Measurements from ENCODE around the gene LCE3B.
A peak's percentile ranks its signal among the peaks of the same experiment; 100 is the strongest.

The LCE3B gene

DNA sequence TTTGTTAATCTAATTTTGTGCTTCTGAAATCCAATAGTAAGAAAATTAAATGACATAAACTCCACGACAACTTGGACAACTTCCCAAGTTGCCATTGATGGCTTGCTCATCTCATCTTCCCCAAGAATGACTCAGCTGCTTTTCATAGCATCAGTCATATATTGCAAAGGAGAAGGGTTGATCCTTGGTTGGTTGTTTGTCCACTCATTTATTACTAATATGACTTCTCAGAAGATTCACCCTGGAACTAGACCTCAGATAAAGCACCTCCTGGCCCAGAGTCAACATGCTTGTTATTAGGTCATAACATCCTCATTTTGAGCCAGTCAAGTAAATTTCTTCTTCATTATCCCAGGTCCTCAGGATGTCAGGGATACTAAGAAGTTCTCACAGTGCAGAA is 31.0 kb upstream of the LCE3B start:
- no peak for DNase-seq (ENCODE audit: low read depth)

DNA sequence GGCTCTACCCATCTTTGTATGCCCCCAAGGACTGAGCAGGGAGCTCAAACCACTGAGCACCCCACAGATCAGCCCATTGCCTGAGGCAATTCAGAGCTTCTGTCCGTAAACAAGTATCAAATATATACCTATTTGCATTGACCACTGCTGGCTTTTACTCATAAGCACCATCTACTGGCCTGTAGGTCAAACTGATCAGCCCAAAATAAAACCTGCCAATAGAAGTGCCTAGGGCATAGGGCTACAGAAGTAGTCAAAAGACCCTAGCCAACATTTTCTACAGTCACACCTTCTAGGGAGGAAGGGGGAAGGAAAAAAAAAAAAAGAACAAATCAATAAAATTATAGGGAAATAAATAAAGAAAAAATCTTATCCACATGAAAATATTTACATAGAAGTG is 28.0 kb upstream of the LCE3B start:
- DNase-seq (ENCODE audit: low read depth), result no peak
- TF ChIP-seq, protein P1, sequence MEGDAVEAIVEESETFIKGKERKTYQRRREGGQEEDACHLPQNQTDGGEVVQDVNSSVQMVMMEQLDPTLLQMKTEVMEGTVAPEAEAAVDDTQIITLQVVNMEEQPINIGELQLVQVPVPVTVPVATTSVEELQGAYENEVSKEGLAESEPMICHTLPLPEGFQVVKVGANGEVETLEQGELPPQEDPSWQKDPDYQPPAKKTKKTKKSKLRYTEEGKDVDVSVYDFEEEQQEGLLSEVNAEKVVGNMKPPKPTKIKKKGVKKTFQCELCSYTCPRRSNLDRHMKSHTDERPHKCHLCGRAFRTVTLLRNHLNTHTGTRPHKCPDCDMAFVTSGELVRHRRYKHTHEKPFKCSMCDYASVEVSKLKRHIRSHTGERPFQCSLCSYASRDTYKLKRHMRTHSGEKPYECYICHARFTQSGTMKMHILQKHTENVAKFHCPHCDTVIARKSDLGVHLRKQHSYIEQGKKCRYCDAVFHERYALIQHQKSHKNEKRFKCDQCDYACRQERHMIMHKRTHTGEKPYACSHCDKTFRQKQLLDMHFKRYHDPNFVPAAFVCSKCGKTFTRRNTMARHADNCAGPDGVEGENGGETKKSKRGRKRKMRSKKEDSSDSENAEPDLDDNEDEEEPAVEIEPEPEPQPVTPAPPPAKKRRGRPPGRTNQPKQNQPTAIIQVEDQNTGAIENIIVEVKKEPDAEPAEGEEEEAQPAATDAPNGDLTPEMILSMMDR (IDR thresholded peaks at IDR 0.05; ENCODE audit: low read depth, low read length, missing control alignments), result peak; percentile 58
- H3K4me3 ChIP-seq (ENCODE audit: low read depth, low read length), result no peak overlapping the region

More for the DNA sequence above, 31.0 kb upstream of the LCE3B start:
- TF ChIP-seq, protein P1 (IDR thresholded peaks at IDR 0.05; ENCODE audit: low read depth, low read length, missing control alignments), result no peak
- H3K4me3 ChIP-seq (ENCODE audit: low read depth, low read length), result no peak overlapping the region

DNA sequence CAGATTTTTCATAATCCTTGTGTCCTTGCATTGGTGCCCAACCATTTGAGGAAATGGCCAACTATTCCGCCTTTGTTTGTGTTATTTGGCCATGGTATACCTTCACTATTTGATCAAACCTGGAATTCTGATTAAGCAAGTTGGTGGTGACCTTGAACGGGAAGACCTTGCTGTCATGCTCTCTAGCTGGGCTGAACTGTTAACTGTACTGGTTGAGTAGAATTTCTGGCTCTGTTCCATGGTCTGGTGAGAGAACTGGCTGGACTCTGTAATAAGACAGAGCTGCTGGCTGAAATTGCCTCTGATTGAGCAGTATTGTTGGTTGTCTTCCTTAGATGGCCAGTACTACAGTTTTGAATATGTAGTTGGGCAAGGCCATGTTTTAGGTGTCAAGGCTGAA is 16.6 kb upstream of the LCE3B start:
- TF ChIP-seq, protein P1 (IDR thresholded peaks at IDR 0.05; ENCODE audit: low read depth, low read length, missing control alignments), result no peak
- DNase-seq (ENCODE audit: low read depth), result no peak
- no peak overlapping the region for H3K4me3 ChIP-seq (ENCODE audit: low read depth, low read length)

DNA sequence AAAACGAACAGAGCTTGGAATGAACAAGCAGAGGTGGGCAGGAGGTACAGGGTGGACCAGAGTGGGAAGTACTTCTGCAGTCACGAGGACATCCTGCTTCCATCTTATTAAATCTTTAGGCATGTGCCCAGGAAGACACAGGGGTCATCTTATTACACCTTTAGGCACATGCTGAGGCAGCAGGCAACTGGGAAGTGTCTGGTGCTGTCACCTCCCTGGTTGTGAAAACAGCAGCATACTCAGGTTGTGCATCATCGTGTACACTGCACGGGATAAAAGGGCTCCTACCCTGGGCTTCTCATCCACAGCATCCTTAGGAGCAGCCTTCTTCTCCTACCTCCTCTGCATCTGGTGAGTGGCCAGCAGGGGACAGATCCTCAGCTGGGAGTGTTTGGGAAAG is 13.7 kb upstream of the LCE3B start, which contains the start of gene LCE3C:
Gene LCE3C (plus strand): TSS at position 301 of the 400 bp plus-strand sequence. CDS start 498 bp downstream, outside the sequence.
- H3K4me3 ChIP-seq (ENCODE audit: low read depth, low read length), result no peak within 1 kb of the TSS
- TF ChIP-seq, protein P1 (IDR thresholded peaks at IDR 0.05; ENCODE audit: low read depth, low read length, missing control alignments), result no peak
- no peak for DNase-seq (ENCODE audit: low read depth)

DNA sequence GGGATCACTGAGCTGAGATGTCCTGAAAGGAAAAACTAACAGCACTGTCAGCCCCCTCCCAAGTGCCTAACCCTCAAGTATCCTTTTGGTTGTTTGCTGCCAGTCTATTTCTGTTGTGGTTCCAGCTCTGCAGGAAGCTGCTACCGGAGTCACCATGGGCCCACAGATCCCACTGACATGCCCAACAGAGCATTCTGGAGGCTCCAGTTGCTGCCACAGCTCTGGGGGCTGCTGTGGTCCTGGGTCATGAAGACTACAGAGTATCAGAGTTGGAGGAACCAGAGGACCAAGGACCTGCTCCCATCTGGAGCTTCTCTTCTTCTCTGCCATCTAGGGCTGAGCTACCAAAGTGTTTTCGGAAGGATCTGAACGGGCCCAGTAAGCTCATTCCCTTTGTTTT is 8.4 kb downstream of the LCE3B start:
- DNase-seq (ENCODE audit: low read depth), result no peak
- TF ChIP-seq, protein P1 (IDR thresholded peaks at IDR 0.05; ENCODE audit: low read depth, low read length, missing control alignments), result no peak
- H3K4me3 ChIP-seq (ENCODE audit: low read depth, low read length), result no peak overlapping the region

DNA sequence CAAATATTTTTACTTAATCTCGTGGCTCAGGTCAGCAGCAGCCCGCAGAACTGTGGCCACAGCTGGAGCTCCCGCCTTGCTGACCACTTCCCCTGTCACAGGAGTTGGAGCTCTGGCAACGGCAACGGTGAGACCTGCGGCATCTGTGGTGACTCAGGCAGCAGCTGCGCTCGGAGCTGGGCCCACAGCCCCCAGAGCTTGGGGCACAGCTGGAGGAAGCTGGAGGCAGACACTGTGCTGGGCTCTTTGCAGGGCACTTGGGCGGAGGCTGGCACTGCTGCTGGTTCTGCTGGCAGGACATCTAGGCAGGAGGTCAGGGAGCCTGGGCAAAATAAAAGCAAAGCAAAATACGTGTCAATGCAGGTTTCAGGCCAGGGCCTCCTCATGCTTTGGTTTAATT is 9.2 kb downstream of the LCE3B start, which contains the start of gene LCE3A:
Gene LCE3A (minus strand): TSS at position 301 of the 400 bp plus-strand sequence. CDS start 0 bp downstream, at position 301.
- no peak for DNase-seq (ENCODE audit: low read depth)
- no peak within 1 kb of the TSS for H3K4me3 ChIP-seq (ENCODE audit: low read depth, low read length)
- TF ChIP-seq, protein P1 (IDR thresholded peaks at IDR 0.05; ENCODE audit: low read depth, low read length, missing control alignments), result no peak

DNA sequence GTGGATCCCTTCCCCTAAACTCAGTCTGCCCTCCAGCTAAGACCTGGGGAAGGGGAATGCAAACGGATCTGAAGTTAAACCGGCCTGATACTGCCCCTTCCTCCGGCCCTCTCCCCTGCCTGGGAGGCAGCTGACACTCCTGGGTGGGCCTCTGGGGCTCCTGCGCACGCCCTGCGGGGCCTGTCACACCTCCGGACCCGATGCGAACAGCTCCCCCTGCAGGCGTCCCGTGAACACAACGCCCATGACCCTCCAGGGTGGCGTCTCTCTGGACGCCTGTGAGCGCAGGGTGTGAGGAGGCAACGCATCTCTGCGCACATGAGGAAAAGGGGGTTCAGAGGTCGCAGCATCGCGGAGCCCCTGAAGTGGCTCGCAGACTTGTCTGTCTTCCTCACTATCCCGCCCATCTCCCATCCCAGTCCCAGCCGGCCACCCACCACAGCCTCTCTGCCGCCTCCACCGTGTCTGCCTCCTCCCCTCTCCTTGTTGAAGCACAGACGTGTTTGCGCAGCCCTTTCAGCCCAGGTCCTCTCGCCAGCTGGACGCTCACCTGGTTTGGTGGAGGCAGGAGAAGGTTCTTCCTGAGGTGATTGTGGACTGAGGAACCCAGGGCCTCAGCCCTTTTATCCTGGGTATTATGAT is 9.7 kb downstream of the LCE3B start:
- no peak overlapping the region for H3K4me3 ChIP-seq (ENCODE audit: low read depth, low read length)
- TF ChIP-seq, protein P1 (IDR thresholded peaks at IDR 0.05; ENCODE audit: low read depth, low read length, missing control alignments), result peak; percentile 64
- DNase-seq (ENCODE audit: low read depth), result no peak
